SK-N-MC (cell line): ENCODE results near the gene CPT1A.

Experiments used
- DNase-seq: peaks from one replicate; pipeline ENCODE4 v3.0.0-alpha.2; 2011; ENCODE audit warnings: low read depth, low spot score
- H3K27ac ChIP-seq: fragments of 200-600 bp; sonication (generic); 2 replicates; pipeline ENCODE4 v1.5.1; 2016; ENCODE audit warnings: mixed run types
- H3K36me3 ChIP-seq: fragments of 200-600 bp; sonication (generic); 2 replicates; pipeline ENCODE4 v1.6.1; 2017; ENCODE audit warnings: antibody characterized with exemption, low read length, mixed read lengths; ENCODE audit not compliant: insufficient read depth
- H3K4me3 ChIP-seq: fragments of 200-600 bp; sonication (generic); 2 replicates; pipeline ENCODE4 v1.5.1; 2016
- H3K9ac ChIP-seq: fragments of 200-600 bp; sonication (generic); 2 replicates; pipeline ENCODE4 v1.8.0; 2017; ENCODE audit warnings: mixed run types, mixed read lengths; ENCODE audit not compliant: insufficient read length
- H3K9me3 ChIP-seq: fragments of 200-600 bp; sonication (generic); 2 replicates; pipeline ENCODE4 v1.6.1; 2017; ENCODE audit warnings: low read depth, mild to moderate bottlenecking, antibody characterized with exemption, low read length, moderate library complexity, mixed read lengths
- EZH2 ChIP-seq: fragments of 200-600 bp; sonication (generic); IDR thresholded peaks from one replicate; pipeline ENCODE4 v1.6.1; 2017; ENCODE audit warnings: antibody characterized with exemption
- FOXP2 ChIP-seq: optimal IDR thresholded peaks from 2 replicates; pipeline ENCODE3; 2011; ENCODE audit warnings: mild to moderate bottlenecking, moderate library complexity; ENCODE audit not compliant: insufficient read depth; ENCODE audit errors: extremely low read length, control extremely low read depth
- POLR2AphosphoS5 ChIP-seq: IDR thresholded peaks from 2 replicates; pipeline ENCODE4 v1.6.1; 2012; ENCODE audit warnings: mild to moderate bottlenecking, low read depth, low read length, borderline replicate concordance

CPT1A gene

GRCh38 chr11:68782711-68783110 is 59.0 kb downstream of the CPT1A start:
- Histone ChIP-seq H3K36me3 (peaks cover 60% of the 10 kb centered on the region), H3K9ac (no peak overlapping the region), H3K9me3 (no peaks in the 10 kb centered on the region), H3K4me3 (no peak overlapping the region), H3K27ac (no peak overlapping the region)
- TF ChIP-seq POLR2AphosphoS5 (no peak), FOXP2 (no peak), EZH2 (no peak)
- DNase-seq, result no peak

- TF ChIP-seq FOXP2, result no peak
- no peak for TF ChIP-seq EZH2
- TF ChIP-seq POLR2AphosphoS5, result no peak
- Histone ChIP-seq H3K36me3 (peaks cover 75% of the 10 kb centered on the region), H3K4me3 (no peak overlapping the region), H3K9ac (no peak overlapping the region), H3K9me3 (no peaks in the 10 kb centered on the region), H3K27ac (no peak overlapping the region)
- DNase-seq, result no peak
Observed at GRCh38 chr11:68780829-68781228, 60.9 kb downstream of the CPT1A start.

DNA sequence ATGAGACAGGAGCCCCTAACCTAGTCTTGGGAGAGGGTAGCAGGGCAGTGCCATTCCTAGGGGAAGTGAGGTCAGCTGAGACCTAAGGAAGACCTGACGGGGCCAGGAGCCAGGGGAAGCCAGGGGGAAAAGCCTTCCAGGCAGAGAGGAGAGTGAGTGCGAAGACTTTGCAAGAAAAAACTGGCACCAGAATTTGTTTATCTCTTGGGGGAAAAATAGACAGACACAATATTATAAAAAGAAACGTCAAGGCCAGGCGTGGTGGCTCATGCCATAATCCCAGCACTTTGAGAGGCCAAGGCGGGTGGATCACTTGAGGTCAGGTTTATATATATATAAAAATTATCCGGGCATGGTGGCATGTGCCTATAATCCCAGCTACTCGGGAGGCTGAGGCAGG is 63.5 kb downstream of the CPT1A start:
- DNase-seq, result no peak
- no peak overlapping the region for H3K27ac ChIP-seq
- peaks cover 82% of the 10 kb centered on the region for H3K36me3 ChIP-seq
- H3K9me3 ChIP-seq, result no peaks in the 10 kb centered on the region
- no peak overlapping the region for H3K4me3 ChIP-seq
- TF ChIP-seq FOXP2, result no peak
- TF ChIP-seq POLR2AphosphoS5, result no peak
- no peak for TF ChIP-seq EZH2
- no peak overlapping the region for H3K9ac ChIP-seq

DNA sequence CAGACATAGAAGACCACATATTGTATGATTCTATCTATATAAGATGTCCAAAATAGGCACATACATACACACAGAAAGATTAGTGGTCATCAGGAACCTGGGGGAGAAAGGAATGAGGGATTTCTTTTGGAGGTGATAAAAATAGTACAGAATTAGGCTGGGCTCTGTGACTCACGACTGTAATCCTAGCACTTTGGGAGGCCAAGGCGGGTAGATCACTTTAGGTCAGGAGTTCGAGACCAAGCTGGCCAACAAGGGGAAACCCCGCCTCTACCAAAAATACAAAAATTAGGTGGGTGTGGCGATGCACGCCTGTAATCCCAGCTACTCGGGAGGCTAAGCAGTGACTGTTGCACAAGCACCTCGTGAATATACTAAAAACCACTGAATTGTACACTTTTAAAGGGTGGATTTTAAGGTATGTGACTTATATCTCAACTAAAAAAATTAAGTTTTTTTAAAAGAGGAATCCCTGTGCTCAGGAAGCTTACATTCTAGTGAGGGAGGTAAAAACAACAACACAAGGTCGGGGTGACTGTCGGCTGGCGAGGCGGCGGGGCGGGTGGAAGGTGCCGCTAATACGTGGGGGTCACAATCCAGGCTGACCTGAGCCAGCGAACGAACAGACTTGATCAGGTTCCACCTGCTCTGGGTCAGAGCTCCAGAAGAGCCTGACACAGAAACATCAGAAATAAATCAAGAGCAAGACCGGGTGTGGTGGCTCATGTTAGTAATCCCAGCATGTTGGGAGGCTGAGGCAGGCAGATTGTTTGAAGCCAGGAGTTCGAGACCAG is 65.1 kb downstream of the CPT1A start:
- Histone ChIP-seq H3K27ac (no peak overlapping the region), H3K4me3 (no peak overlapping the region), H3K36me3 (peaks cover 85% of the 10 kb centered on the region), H3K9ac (no peak overlapping the region), H3K9me3 (no peaks in the 10 kb centered on the region)
- TF ChIP-seq POLR2AphosphoS5 (no peak), FOXP2 (no peak), EZH2 (no peak)
- no peak for DNase-seq

DNA sequence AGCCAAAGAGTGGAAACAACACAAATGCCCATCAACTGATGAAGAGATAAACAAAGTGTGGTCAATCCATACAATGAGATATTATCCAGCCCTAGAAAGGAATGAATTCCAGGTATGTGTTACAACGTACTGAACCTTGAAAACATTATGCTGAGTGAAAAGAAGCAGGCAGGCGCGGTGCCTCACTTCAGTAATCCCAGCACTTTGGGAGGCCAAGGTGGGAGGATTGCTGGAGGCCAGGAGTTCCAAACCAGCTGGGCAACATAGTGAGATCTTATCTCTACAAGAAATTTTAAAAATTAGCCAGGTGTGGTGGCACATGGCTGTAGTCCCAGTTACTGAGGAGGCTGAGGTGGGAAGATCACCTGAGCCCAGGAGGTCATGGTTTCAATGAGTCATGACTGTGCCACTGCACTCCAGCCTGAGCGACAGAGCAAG is 65.7 kb downstream of the CPT1A start:
- Histone ChIP-seq H3K36me3 (peaks cover 86% of the 10 kb centered on the region), H3K9ac (no peak overlapping the region), H3K27ac (no peak overlapping the region), H3K4me3 (no peak overlapping the region), H3K9me3 (no peaks in the 10 kb centered on the region)
- no peak for TF ChIP-seq POLR2AphosphoS5
- no peak for TF ChIP-seq EZH2
- no peak for TF ChIP-seq FOXP2
- DNase-seq, result no peak

DNA sequence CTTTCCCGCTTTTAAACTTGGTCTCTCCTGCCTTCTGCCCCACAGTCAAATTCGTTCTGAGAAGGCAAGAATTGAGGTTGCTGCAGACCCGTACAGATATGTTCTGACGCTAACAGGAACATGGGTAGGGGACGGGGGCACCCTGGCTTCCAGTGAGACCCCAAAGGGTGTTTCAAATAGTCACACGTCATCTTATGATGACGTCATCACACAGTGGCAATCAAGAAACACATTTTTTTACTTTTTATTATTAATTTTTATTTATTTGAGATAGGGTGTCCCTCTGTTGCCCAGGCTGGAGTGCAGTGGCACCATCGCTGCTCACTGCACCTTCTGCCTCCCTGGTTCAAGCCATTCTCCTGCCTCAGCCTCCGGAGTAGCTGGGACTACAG is 67.5 kb downstream of the CPT1A start:
- peaks cover 86% of the 10 kb centered on the region for H3K36me3 ChIP-seq
- TF ChIP-seq FOXP2, result no peak
- no peak for TF ChIP-seq POLR2AphosphoS5
- TF ChIP-seq EZH2, result no peak
- H3K27ac ChIP-seq, result no peak overlapping the region
- H3K9ac ChIP-seq, result no peak overlapping the region
- H3K4me3 ChIP-seq, result no peak overlapping the region
- no peaks in the 10 kb centered on the region for H3K9me3 ChIP-seq
- no peak for DNase-seq

DNA sequence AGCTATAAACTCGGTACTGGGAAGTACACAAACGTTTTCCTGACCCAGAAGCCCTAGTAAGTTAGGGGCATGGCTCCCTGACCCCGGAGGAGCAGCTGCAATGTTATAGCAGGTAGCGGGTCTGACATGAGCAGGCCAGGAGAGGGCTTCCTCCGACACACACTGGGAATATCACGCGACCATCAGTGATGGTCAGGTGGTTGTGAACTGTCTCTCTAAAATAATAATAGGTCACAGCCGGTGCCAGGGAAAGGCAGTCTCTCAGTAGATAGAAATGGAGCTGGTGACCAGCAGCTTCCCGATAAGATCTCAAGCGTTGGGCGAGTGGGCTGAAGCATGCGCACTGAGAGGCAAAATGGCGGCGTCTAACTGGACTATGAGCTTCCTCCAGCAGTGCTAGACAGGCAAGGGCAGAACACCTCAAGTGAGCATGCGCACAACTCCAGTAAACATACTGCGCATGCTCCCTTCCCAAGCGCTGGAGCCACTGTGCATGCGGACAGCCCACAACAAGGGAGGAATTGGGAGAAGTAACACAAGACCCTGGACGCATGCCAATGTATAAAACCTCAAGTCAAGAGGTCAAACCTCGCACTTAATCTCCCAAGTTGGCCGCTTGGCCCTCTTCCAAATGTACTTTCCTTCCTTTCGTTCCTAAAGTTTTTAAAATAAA is 68.1 kb downstream of the CPT1A start:
- Histone ChIP-seq H3K36me3 (peaks cover 89% of the 10 kb centered on the region), H3K27ac (no peak overlapping the region), H3K9me3 (no peaks in the 10 kb centered on the region), H3K9ac (no peak overlapping the region), H3K4me3 (no peak overlapping the region)
- TF ChIP-seq FOXP2 (no peak), POLR2AphosphoS5 (no peak), EZH2 (no peak)
- DNase-seq, result no peak

DNA sequence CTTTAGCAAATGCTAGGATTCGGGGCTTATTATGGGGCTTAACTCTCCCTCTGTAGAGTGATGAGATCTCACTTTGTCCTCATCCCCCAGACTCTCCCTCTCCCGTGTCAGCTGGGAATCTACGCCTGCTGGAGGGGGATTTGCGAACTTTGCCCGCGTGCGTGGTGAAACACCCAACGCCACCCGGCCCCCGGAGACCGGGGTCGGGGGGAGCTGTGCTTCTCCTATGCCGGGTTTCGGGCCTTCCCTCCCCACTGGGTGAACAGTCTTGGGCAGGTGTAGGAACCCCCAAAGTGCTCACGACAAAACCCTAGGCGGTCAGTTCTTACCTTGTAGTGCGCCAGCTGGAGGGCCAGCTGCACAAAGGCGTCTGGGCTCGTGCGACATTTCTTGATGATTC is 68.8 kb downstream of the CPT1A start:
- Histone ChIP-seq H3K9ac (no peak overlapping the region), H3K36me3 (peaks cover 90% of the 10 kb centered on the region)
- DNase-seq, result no peak

DNA sequence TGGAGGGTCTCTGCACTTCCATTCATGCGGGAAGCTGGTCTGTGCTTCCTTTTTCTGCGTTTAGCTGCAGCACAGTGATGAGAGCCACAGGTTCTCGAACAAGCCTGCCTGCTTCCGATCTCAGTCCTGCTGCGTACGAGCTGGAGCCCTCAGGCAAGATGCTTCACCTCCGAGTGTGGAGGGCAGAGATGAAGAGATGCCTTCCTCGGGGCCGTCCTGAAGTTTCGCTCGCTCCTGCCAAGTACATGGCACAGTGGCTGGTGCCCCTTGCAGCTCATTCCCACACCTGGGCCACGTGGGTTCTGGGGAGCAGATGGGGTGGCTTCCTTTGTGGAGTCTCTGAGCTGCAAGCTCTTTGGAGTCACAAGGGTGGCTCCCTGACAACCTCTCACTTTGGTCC is 70.9 kb downstream of the CPT1A start:
- H3K36me3 ChIP-seq, result peaks cover 75% of the 10 kb centered on the region
- no peaks in the 10 kb centered on the region for H3K9me3 ChIP-seq
- H3K27ac ChIP-seq, result no peak overlapping the region
- H3K9ac ChIP-seq, result no peak overlapping the region
- H3K4me3 ChIP-seq, result no peak overlapping the region
- TF ChIP-seq POLR2AphosphoS5 (no peak), EZH2 (no peak), FOXP2 (no peak)
- DNase-seq, result no peak

More for the DNA sequence above, 68.8 kb downstream of the CPT1A start:
- Histone ChIP-seq H3K4me3 (no peak overlapping the region), H3K9me3 (no peaks in the 10 kb centered on the region), H3K27ac (no peak overlapping the region)
- TF ChIP-seq POLR2AphosphoS5, result no peak
- no peak for TF ChIP-seq EZH2
- no peak for TF ChIP-seq FOXP2
